GM19238 (cell line): ENCODE results near the gene PDGFD.
A peak's percentile ranks its signal among the peaks of the same experiment; 100 is the strongest.

ENCODE experiments used
- DNase-seq: peaks from one replicate; pipeline ENCODE4 v3.0.0; 2011; ENCODE audit warnings: low spot score; ENCODE audit not compliant: insufficient read length

The PDGFD gene

GRCh38 chr11:103958475-103959215, 205.3 kb downstream of the PDGFD start:
- DNase-seq, result no peak

- no peak for DNase-seq
These were observed 210.0 kb downstream of the PDGFD start for GRCh38 chr11:103953797-103954486.

GRCh38 chr11:103949781-103950180, 214.2 kb downstream of the PDGFD start:
- no peak for DNase-seq

- DNase-seq, result no peak
These were observed 215.7 kb downstream of the PDGFD start for GRCh38 chr11:103948187-103948763.

DNA sequence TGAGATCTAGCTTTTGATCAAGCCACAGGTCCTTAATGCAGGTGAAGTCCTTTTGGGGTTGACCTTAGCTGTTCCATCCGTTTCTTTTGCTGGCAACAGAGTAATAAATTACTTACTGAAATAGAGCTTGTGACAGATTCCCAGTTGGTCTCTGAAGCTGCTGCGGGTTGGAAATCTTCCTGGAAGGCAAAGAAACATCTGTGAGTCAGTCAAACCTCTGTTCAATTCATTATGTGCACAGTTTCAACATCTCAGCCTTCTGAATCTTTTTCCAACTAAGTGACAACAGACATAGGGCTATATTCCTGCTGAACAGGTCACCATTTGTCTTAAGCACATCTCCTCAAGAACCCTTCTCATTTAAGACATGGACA, 216.4 kb downstream of the PDGFD start:
- no peak for DNase-seq

DNA sequence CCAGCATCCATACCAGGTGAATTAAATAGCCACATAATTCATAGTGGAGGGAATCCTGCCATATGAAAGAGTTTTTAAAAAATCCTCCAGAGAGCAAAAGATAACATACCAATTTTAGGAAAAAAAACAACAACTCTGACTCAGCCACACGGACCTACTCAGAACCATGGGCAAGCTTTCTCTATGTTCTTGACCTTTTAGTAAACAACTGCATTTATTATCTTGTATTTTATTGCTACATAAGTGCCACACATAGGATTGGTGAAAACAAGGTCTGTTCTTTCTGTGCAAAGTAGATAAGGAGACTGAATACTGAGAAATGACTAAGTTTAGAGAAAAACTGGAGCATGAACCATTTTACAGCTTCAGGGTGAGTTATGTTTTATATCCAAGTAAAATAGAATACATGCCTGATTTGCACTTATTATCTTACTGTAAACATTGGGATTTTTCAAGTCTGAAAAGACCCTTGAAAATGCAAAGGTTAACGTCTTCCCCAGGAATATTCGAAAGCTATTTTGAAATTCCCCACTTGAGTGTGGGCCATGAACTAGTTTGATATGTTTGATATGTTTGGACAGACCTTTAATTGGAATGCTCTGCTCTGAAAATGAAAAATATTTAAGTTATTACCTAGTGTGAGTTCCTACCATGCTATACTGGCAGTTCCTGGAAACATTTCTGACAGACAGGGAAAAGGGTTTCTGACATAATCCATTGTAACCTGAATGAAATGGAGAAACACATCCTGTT, 217.0 kb downstream of the PDGFD start:
- no peak for DNase-seq

DNA sequence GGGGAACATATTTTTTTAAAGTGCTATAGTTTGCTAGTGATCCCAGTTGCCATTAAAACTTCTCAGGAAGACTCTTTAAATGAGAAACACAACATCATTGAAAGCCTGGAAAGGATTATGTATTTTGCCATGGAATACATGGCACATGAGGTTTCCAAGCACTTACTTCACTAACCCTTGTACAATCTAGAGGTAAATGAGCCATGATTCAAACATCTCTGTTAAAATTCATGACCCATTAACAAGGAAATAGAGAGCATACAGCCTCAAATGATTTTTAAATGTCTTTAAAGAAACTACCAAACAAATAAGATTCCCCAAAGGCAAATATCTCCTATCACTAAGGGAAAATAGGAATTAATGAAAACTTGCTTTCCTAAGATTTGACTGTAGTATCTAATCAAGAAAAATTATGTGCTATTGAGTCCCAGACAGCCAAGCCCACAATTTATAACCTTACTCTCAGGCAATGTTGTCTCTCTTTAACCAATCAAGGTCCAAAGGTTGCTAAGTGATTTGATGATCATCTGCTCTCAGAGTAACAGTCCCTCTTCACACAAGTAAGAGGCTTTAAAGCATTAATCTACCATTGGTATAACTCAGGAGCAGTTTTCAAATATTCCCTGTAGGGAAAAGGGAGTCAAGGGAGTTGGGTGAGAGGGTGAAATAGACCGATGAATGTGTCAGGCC, 219.6 kb downstream of the PDGFD start:
- no peak for DNase-seq

DNA sequence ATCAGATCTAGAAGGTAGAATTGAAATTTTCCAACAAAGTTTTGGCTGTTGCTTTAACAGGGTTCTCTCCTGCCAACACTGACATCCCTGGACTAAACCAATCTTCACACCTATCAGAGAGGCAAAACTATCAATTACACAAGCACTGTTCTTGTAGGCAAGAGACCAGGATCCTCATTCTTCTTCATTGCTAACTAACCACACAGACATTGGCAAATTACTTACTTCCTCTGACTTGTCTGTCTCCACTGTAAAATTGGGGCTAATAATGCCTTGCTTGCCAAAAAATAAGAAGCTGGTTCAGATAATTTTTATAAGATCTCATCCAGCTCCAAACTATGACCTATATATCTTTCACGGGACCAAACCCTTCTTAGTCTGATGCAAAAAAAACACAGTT, 221.3 kb downstream of the PDGFD start:
- DNase-seq, result no peak

DNA sequence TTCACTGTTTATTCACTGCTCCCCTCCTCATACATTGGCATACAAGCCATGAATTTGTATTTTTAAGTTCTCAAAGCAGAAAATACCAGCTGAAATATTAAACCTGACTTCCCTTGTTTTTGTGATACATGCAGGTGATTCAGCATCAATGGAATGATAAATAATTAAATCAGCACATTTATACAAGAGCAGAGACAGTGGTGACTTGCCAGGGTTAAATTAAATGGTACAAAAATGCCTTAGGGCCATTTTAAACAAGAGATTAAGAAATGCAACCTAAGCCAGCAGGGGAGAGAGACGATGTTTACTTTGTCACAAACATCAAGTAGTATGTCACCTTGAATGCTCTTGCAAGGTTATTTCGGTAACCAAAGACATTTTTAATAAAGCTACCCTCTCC, 223.4 kb downstream of the PDGFD start:
- no peak for DNase-seq

- DNase-seq, result no peak
These were observed 224.3 kb downstream of the PDGFD start for GRCh38 chr11:103939694-103940093.

- DNase-seq, result no peak
These were observed 227.9 kb downstream of the PDGFD start for GRCh38 chr11:103936059-103936458.

GRCh38 chr11:103935219-103935618, 228.7 kb downstream of the PDGFD start:
- no peak for DNase-seq

- DNase-seq, result peak; percentile 19
These were observed 234.6 kb downstream of the PDGFD start for GRCh38 chr11:103929170-103929903.

DNA sequence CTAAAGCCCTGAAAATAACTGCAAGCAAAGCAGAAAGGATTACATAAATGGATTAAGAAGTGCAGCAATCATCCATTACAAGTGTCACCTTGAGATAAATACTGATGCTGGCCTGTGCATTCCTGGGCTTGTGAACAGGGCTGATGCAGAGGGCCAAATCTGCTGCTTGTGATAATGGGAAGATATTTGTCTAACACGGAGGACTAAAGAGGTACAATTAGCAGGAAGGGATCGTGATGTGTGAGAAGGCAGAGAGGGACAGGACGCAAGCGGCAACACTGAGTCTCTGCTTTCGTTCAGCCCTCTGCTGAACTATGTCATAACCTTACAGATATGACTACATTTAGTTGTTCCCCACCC, 235.2 kb downstream of the PDGFD start:
- no peak for DNase-seq

DNA sequence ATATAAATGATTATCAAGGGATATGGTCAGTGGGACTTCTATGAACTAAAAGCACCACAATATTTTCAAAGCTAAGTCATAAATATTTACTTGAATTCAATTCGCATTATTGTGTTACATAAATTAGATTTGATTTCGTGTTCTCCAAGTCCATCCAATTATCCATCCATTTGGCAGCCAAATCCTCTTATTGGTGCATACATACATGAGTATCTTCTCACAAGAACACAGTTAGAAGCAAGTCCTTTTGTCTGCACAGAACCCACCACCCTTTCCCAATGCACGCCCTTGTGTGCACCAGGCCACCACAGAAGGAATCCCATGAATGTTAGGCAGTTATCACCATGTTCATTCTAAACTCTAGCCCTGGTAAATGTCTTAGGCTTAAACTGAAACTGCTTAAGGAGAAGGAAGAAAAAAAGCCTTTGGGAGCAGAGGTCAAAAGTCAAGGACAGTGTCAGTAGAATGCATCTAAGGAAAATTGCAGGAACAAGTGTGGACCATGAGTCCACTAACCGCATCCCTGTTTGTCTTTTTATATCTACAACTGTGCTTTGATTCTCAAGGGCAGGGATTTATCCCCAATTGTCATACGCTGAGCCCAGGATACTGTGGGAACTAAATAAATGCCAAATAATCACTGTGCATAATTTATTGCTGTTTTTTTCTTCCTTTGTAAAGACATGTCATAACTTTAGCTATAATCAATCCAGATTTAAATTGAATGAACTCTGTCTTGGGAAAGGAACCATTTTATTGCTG, 235.7 kb downstream of the PDGFD start:
- no peak for DNase-seq

DNA sequence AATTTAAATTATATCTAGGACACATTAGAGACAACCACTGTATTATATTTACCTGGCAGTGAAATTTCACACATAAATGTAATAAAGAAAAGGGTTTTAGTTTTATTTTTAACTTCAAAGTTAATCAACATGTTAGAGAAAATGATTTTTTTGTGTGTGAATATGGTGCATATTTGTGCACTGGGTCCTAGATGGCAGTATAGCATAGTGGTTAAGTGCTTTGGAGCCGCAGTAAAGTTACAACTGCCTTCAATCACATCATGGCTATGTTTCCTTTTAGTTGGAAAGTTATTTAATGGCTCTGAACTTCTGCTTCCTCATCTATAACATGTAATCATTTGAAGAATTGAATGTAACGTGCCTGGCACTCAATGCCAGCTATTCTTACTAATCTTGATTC, 236.4 kb downstream of the PDGFD start:
- DNase-seq, result no peak

DNA sequence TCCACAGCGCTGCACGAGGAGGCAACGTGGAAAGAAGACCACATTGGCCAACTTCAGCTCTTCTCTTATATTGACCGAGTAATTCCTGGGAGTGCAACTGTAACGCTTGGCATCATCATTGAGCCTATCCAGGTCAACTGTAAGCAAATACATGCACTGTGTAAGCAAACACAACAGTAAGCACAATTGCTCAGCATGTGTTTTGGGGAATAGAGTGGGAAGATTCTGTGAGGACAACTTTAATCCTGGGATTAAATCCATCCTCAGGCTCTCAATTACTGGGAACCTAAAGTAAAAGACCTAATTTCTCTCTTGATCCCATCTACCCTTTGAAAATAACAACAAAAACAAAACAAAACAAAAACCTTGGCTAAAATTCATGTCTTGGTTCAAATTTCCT, 237.0 kb downstream of the PDGFD start:
- DNase-seq, result no peak

GRCh38 chr11:103924166-103925013, 239.6 kb downstream of the PDGFD start:
- no peak for DNase-seq

GRCh38 chr11:103923451-103923931, 240.5 kb downstream of the PDGFD start:
- DNase-seq, result no peak
